Measurements from ENCODE around the gene TTLL13. TPM values are rescaled to one million over a fixed set of nuclear protein-coding genes. Genes with fewer than 3 reads are reported as not detected.

TTLL13 gene
- total RNA-seq, 1 donor from 2014 or later, result 0.15 TPM

Other genes starting within 250 kb of the TTLL13 start
- gene ZNF710, start 248.2 kb upstream of the TTLL13 start, total RNA-seq, result 6.7 TPM
- 292 TPM for gene IDH2, start 147.1 kb upstream of the TTLL13 start, total RNA-seq
- gene SEMA4B, start 48.2 kb upstream of the TTLL13 start, total RNA-seq, result 23.7 TPM
- 44.1 TPM for gene CIB1, start 15.6 kb upstream of the TTLL13 start, total RNA-seq
- 5.6 TPM for gene GDPGP1, start 15.3 kb upstream of the TTLL13 start, total RNA-seq
- gene NGRN, start 16.1 kb downstream of the TTLL13 start, total RNA-seq, result 26.7 TPM
- 1.4 TPM for gene ZNF774, start 102.7 kb downstream of the TTLL13 start, total RNA-seq
- 10.9 TPM for gene IQGAP1, start 138.7 kb downstream of the TTLL13 start, total RNA-seq

All from left lobe of liver (tissue), 1 donor.